Thymus (tissue), 11 donors: ENCODE measurements around the gene COL4A2. TPM values are rescaled to one million over a fixed set of nuclear protein-coding genes. Genes with fewer than 3 reads are reported as not detected.

ENCODE experiments used
- DNase-seq, 9 donors: peaks; one replicate each; pipeline ENCODE4 v3.0.0-alpha.2; 2013; ENCODE audit warnings: low spot score in 9 of 9, low read depth in 6 of 9, missing footprints in 1 of 9
- H3K27ac ChIP-seq, 2 donors: one replicate each; pipeline ENCODE4 v1.5.1; 2013; ENCODE audit warnings: control low read depth in 1 of 2, low read depth in 1 of 2, low read length in 1 of 2, mild to moderate bottlenecking in 1 of 2, moderate library complexity in 1 of 2
- H3K27me3 ChIP-seq, 2 donors: one replicate each; pipeline ENCODE4 v1.5.1; 2013; ENCODE audit warnings: low read length in 1 of 2; ENCODE audit not compliant: control insufficient read depth in 2 of 2, insufficient read depth in 1 of 2
- H3K36me3 ChIP-seq, 2 donors: one replicate each; pipeline ENCODE4 v1.5.1; 2013; ENCODE audit warnings: low read length in 1 of 2, mild to moderate bottlenecking in 1 of 2, moderate library complexity in 1 of 2; ENCODE audit not compliant: control insufficient read depth in 2 of 2, insufficient read depth in 2 of 2
- H3K4me1 ChIP-seq, 2 donors: one replicate each; pipeline ENCODE4 v1.5.1; 2013; ENCODE audit warnings: low read length in 2 of 2; ENCODE audit not compliant: control insufficient read depth in 2 of 2, insufficient read depth in 2 of 2
- H3K4me3 ChIP-seq, 2 donors: one replicate each; pipeline ENCODE4 v1.5.1; 2013; ENCODE audit warnings: low read length in 2 of 2, control low read depth in 1 of 2, mild to moderate bottlenecking in 1 of 2
- H3K9me3 ChIP-seq, 2 donors: one replicate each; pipeline ENCODE4 v1.5.1; 2013; ENCODE audit warnings: low read length in 1 of 2, mild to moderate bottlenecking in 1 of 2; ENCODE audit not compliant: control insufficient read depth in 2 of 2, insufficient read depth in 1 of 2
- WGBS: extraction: QIAGEN DNeasy Blood & Tissue Kit; methylation state at CpG from one replicate; pipeline ENCODE4 v1.1.7; 2013; 5-methylcytosine and 5-hydroxymethylcytosine counted together
- polyA plus RNA-seq: library from polyadenylated mRNA; stranded (reverse); fragments of 200-250 nt; gene quantifications from one replicate; pipeline ENCODE4 v1.2.3, GENCODE V29; 2013
- total RNA-seq: library from RNA; stranded (reverse); fragments of 120-200 nt; gene quantifications from one replicate; pipeline ENCODE4 v1.2.4, GENCODE V29; 2013
- donor health status: healthy.

Gene COL4A2
- total and polyA plus RNA-seq, 2 donors, result 47.2 to 63.1 TPM

DNA sequence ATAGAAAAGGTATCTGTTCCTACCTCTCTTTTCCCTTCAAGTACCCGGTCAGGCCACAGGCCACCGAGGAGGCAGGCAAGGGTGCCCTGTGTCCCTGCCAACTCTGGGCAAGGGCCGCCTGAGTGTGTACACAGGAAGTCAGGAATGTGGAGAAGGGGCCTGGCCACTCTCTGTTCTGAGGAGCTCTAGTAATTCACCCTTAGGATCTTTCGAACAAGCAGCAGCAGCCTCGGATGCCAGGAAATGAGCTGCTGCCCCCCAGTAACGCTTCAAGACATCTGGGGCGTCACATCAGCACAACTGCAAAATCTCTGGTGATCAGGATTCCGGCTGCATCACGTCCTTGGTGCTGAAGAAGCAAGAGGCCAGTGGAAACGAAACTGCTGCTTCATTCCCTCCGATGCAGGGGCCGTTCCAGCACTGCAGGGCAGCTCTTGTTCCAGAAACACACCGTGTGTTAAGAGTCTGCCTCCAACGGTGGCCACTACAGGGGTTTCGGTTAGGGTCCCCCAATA lies 252.4 kb downstream of the COL4A2 start:
- peaks cover 0 to 15% of the 10 kb centered on the region in 2 donors for H3K4me1 ChIP-seq
- peaks cover 20 to 64% of the 10 kb centered on the region in 2 donors for H3K27me3 ChIP-seq
- peaks cover 0 to 1% of the 10 kb centered on the region in 2 donors for H3K9me3 ChIP-seq
- no peaks in the 10 kb centered on the region for H3K36me3 ChIP-seq
- no peak for DNase-seq
- WGBS, result 92% methylated on average over 15 of the region's 15 CpGs
- H3K4me3 ChIP-seq, result no peak overlapping the region
- H3K27ac ChIP-seq, result no peak overlapping the region

DNA sequence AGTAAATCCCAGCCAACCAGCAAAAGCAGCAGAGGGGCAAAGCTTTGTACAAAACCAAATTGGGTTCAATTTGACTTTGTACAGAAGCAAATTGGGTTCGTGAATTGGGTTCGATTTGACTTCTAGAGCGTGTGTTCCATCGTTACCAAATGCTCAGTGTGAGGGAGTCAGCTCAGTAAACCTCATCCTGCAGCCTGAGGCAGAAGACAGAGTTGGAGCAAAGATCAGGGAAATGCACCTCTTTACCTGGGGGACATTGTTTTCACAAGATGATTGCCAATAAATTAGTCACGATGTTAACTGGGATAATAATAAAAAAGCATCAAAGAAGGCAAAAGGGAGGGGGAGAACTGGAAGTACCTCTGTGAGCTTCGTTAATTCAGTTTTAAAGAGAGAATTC lies 252.9 kb downstream of the COL4A2 start:
- Histone ChIP-seq H3K27ac (no peak overlapping the region), H3K9me3 (peaks cover 0 to 1% of the 10 kb centered on the region in 2 donors), H3K4me3 (no peak overlapping the region), H3K36me3 (no peaks in the 10 kb centered on the region), H3K27me3 (peaks cover 20 to 67% of the 10 kb centered on the region in 2 donors), H3K4me1 (peaks cover 0 to 15% of the 10 kb centered on the region in 2 donors)
- WGBS, result 93% methylated on average over 6 of the region's 6 CpGs
- no peak for DNase-seq

- Histone ChIP-seq H3K36me3 (no peaks in the 10 kb centered on the region), H3K27ac (peak overlapping the region; percentile 36 to 39), H3K4me3 (peak overlapping the region; percentile 50 to 66), H3K4me1 (peaks cover 0 to 15% of the 10 kb centered on the region in 2 donors), H3K27me3 (peaks cover 20 to 70% of the 10 kb centered on the region in 2 donors), H3K9me3 (peaks cover 0 to 1% of the 10 kb centered on the region in 2 donors)
- WGBS, result 4% methylated on average over 29 of the region's 29 CpGs
- peak in 1 of 9 donors; percentile 8 for DNase-seq
Observed at GRCh38 chr13:110560601-110561343, 253.7 kb downstream of the COL4A2 start.

- peak in 7 of 9 donors; percentile 13 to 59 (median 24) for DNase-seq
- WGBS, result 1% methylated on average over 79 of the region's 79 CpGs
- Histone ChIP-seq H3K27me3 (peaks cover 20 to 70% of the 10 kb centered on the region in 2 donors), H3K9me3 (peaks cover 0 to 1% of the 10 kb centered on the region in 2 donors), H3K4me3 (peak within 1 kb of the TSS; percentile 50 to 66), H3K36me3 (no peaks in the 10 kb centered on the region), H3K4me1 (peaks cover 0 to 15% of the 10 kb centered on the region in 2 donors), H3K27ac (peak within 1 kb of the TSS; percentile 47 to 58)
Observed at GRCh38 chr13:110561344-110562035, 254.4 kb downstream of the COL4A2 start, which contains the start of gene RAB20. Gene RAB20 (minus strand): TSS chr13:110561722. CDS start chr13:110561519, 203 bp downstream.

- Histone ChIP-seq H3K36me3 (no peaks in the 10 kb centered on the region), H3K9me3 (peaks cover 0 to 1% of the 10 kb centered on the region in 2 donors), H3K4me1 (peaks cover 0 to 15% of the 10 kb centered on the region in 2 donors), H3K4me3 (peak overlapping the region; percentile 50 to 66), H3K27me3 (peaks cover 20 to 67% of the 10 kb centered on the region in 2 donors), H3K27ac (peak overlapping the region in 1 of 2 donors; percentile 47)
- DNase-seq, result peak in 3 of 9 donors; percentile 6 to 58 (median 23)
- 26% methylated on average over 24 of the region's 24 CpGs for WGBS
Observed at GRCh38 chr13:110562036-110562597, 255.0 kb downstream of the COL4A2 start.

Other genes starting within 250 kb of the COL4A2 start
- gene COL4A1, start 127 bp upstream of the COL4A2 start, total RNA-seq, result 63.0 TPM
- 95.2 TPM for gene COL4A1, start 127 bp upstream of the COL4A2 start, polyA plus RNA-seq